ENCODE results near the gene SLC47A2.
"Not testable (repeated sequence)": the region's sequence is repeated elsewhere in the genome, so short reads cannot be mapped to it uniquely, and the experiment has no call there.

SLC47A2 gene

DNA sequence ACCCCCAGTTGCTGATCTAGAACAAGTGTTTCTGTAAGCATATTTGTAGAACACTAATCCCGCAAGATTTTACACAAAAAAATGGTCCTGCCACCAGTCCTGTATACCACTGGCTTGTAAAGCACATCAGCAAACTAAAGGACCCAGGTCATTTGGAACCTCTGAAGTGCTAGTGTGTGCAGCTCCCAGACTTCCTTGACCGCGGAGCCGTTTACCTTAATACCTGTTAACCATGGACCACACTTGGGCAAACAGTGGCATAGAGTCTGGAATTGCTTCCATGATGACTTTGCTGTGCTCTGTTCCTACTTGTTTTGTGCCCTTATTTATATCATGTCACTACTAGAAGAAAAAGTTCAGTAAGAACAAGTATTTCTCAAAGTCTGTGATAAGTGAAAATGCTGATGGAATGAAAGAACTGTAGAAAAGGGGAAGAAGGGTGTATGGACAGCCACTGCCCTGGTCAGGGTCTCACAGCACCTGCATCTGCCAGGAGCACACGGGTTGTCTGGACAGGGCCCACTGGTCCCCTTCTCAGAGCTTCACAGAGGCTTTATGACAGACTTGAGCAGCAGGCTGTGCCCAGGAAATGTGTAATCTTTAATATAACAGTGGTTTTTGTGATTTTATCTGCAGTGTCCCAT is 38.5 kb downstream of the SLC47A2 start:
- no peak for DNase-seq (ENCODE audit: low read depth)
- H3K4me3 ChIP-seq (ENCODE audit: control insufficient read depth, low read depth, low read length) = no peak overlapping the region
- no peak for TF ChIP-seq CTCF (conservative IDR thresholded peaks at IDR 0.05; ENCODE audit: control insufficient read depth, insufficient read depth, low read depth, low read length)

GRCh38 chr17:19676896-19677295 is 39.5 kb downstream of the SLC47A2 start:
- no peak for TF ChIP-seq CTCF (conservative IDR thresholded peaks at IDR 0.05; ENCODE audit: control insufficient read depth, insufficient read depth, low read depth, low read length)
- no peak for DNase-seq (ENCODE audit: low read depth)

GRCh38 chr17:19673623-19674022 is 42.8 kb downstream of the SLC47A2 start:
- no peak overlapping the region for H3K4me3 ChIP-seq (ENCODE audit: control insufficient read depth, low read depth, low read length)
- no peak for DNase-seq (ENCODE audit: low read depth)
- TF ChIP-seq CTCF (conservative IDR thresholded peaks at IDR 0.05; ENCODE audit: control insufficient read depth, insufficient read depth, low read depth, low read length) = no peak

More at GRCh38 chr17:19676896-19677295, 39.5 kb downstream of the SLC47A2 start:
- no peak overlapping the region for H3K4me3 ChIP-seq (ENCODE audit: control insufficient read depth, low read depth, low read length)

- TF ChIP-seq CTCF (conservative IDR thresholded peaks at IDR 0.05; ENCODE audit: control insufficient read depth, insufficient read depth, low read depth, low read length) = peak; percentile 22
- peak; percentile 39 for DNase-seq (ENCODE audit: low read depth)
- no peak overlapping the region for H3K4me3 ChIP-seq (ENCODE audit: control insufficient read depth, low read depth, low read length)
Measured at GRCh38 chr17:19672009-19672750, 44.2 kb downstream of the SLC47A2 start.

DNA sequence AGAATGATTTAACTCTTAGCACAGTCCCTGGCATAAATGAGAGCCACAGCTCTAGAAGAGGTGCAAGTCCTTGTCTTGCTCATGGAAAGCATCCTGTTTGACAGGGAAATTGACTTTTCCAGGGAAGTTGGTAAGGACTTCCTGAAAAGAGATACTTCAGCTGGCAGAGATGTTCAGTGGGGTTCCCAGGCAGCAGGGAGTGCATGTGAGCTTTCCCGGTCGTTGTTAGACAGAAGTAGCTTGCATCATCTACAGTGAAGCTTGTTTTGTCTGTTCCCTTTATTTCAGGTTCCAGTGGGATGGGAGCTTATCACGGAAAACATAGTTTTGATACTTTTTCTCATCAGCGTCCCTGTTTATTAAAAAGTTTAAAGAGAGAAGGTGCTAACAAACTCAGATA is 45.0 kb downstream of the SLC47A2 start:
- no peak overlapping the region for H3K4me3 ChIP-seq (ENCODE audit: control insufficient read depth, low read depth, low read length)
- TF ChIP-seq CTCF (conservative IDR thresholded peaks at IDR 0.05; ENCODE audit: control insufficient read depth, insufficient read depth, low read depth, low read length) = no peak
- DNase-seq (ENCODE audit: low read depth) = no peak

DNA sequence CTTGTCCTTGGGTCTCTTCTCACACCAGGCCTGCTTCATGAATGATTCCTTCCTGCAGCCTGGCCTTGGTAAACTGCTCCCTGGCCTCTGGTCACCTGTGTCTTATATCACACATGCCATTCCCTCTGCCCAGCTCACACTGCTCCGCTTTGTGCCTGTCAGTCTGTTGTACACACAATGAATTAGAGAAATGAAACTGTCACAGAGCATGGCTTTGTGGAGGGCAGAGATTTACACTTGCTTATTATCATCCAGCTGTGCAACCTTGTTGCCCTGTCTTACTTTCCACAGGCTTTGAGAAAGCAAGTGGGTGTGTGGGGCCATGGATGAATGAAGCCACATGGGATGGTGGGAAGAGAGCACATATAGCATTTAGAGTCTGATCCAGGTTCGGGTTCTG is 45.5 kb downstream of the SLC47A2 start:
- no peak for TF ChIP-seq CTCF (conservative IDR thresholded peaks at IDR 0.05; ENCODE audit: control insufficient read depth, insufficient read depth, low read depth, low read length)
- H3K4me3 ChIP-seq (ENCODE audit: control insufficient read depth, low read depth, low read length) = no peak overlapping the region
- no peak for DNase-seq (ENCODE audit: low read depth)

- not testable (repeated sequence) for DNase-seq (ENCODE audit: low read depth); H3K4me3 ChIP-seq (ENCODE audit: control insufficient read depth, low read depth, low read length)
Measured at GRCh38 chr17:19669680-19670079, 46.7 kb downstream of the SLC47A2 start.

Measured in fibroblast of mammary gland (primary cell).